ENCODE data around the gene KCNN3.

DNA sequence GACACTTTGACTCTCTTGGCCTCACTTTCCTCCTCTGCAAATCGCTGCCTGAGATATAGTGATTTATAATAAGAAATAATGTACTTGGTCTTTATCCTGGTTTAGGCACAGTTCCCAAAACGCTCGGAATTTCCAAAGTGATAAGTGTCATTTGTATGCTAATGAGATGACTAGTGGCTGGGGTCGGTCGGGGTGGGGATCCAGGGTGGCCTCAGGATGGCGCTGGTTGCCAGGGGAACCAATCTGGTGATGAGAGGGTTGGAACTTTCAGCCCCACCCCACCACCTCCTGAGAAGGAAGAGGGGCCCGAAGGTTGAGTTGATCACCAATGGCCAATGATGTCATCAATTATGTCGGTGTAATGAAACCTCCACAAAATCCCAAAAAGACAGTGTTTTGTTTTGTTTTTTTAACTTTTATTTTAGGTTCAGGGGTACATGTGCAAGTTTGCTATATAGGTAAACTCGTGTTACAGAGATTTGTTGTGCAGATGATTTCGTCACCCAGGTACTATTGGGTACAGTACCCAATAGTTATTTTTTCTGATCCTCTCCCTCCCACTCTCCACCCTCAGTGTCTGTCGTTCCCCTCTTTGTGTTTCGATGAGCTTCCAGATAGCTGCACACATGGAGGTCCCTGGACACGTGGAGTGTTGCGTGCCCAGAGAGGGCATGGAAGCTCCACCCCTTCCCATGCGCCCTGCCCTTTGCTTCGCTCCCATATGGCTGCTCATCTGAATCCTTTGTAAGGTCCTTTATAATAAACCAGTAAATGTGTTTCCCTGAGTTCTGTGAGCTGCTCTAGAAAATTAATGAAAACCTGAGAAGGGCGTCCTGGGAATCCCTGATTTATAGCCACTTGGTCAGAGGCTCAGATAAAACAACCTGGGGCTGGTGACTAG, 97.2 kb downstream of the KCNN3 start:
- TF ChIP-seq, protein P1, sequence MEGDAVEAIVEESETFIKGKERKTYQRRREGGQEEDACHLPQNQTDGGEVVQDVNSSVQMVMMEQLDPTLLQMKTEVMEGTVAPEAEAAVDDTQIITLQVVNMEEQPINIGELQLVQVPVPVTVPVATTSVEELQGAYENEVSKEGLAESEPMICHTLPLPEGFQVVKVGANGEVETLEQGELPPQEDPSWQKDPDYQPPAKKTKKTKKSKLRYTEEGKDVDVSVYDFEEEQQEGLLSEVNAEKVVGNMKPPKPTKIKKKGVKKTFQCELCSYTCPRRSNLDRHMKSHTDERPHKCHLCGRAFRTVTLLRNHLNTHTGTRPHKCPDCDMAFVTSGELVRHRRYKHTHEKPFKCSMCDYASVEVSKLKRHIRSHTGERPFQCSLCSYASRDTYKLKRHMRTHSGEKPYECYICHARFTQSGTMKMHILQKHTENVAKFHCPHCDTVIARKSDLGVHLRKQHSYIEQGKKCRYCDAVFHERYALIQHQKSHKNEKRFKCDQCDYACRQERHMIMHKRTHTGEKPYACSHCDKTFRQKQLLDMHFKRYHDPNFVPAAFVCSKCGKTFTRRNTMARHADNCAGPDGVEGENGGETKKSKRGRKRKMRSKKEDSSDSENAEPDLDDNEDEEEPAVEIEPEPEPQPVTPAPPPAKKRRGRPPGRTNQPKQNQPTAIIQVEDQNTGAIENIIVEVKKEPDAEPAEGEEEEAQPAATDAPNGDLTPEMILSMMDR (IDR thresholded peaks at IDR 0.05 in 8 of 11, conservative IDR thresholded peaks at IDR 0.05 in 3 of 11) = no peak
- no peak for TF ChIP-seq POLR2AphosphoS5 (IDR thresholded peaks at IDR 0.05)
